ENCODE data around the gene DNAJC5G. TPM values are rescaled to one million over a fixed set of nuclear protein-coding genes. Genes with fewer than 3 reads are reported as not detected.

DNAJC5G gene
- total and polyA plus RNA-seq, 9 of the 15 experiments (the other 6 are each of a cell fraction or from before 2014, with no cell fraction given), result not detected

GRCh38 chr2:27242614-27242951 lies 32.6 kb upstream of the DNAJC5G start:
- TF ChIP-seq ZNF280B (CRISPR knock-in tag; IDR thresholded peaks at IDR 0.05) (no peak), ZBTB12 (CRISPR knock-in tag; IDR thresholded peaks at IDR 0.05) (no peak), E2F1 (CRISPR knock-in tag; IDR thresholded peaks at IDR 0.05) (no peak), TAF9B (IDR thresholded peaks at IDR 0.05; ENCODE audit: partially characterized antibody) (no peak), BCOR (IDR thresholded peaks at IDR 0.05) (no peak), CBX2 (IDR thresholded peaks at IDR 0.05; ENCODE audit: insufficient read depth, low read length, poor library complexity, severe bottlenecking) (no peak), THAP7 (CRISPR knock-in tag; IDR thresholded peaks at IDR 0.05) (no peak), SRSF1 (IDR thresholded peaks at IDR 0.05; ENCODE audit: low read depth, low read length) (no peak), KAT8 (IDR thresholded peaks at IDR 0.05; ENCODE audit: low read depth) (no peak), ARID3B (CRISPR knock-in tag; IDR thresholded peaks at IDR 0.05; ENCODE audit: borderline replicate concordance) (no peak), ZNF696 (CRISPR knock-in tag; conservative IDR thresholded peaks at IDR 0.05) (no peak), SPI1 (IDR thresholded peaks at IDR 0.05; ENCODE audit: borderline replicate concordance, low read depth, low read length) (no peak), HDAC2 (IDR thresholded peaks at IDR 0.05) (no peak), RFX7 (CRISPR knock-in tag; IDR thresholded peaks at IDR 0.05) (no peak), MAZ (CRISPR knock-in tag; conservative IDR thresholded peaks at IDR 0.05 in 1 of 2, IDR thresholded peaks at IDR 0.05 in 1 of 2) (no peak), USF2 (CRISPR knock-in tag; IDR thresholded peaks at IDR 0.05) (no peak)
- ATAC-seq, result no peak
- Histone ChIP-seq H4K20me1 (replicated peaks; ENCODE audit: control insufficient read depth, insufficient read depth, low read length) (0 out of 2 replicates have a peak, but pooled peaks cover 4% of the 10 kb centered on the region), H3K79me2 (ENCODE audit: control insufficient read depth, insufficient read depth, low read length) (no peaks in the 10 kb centered on the region), H3K36me3 (ENCODE audit: control insufficient read depth, insufficient read depth, low read length) (peaks cover 70% of the 10 kb centered on the region), H3K4me2 (ENCODE audit: insufficient read depth, low read length) (no peak overlapping the region), H3K4me1 (replicated peaks in 1 of 2; ENCODE audit: control insufficient read depth in 2 of 2, insufficient read depth in 2 of 2, low read length in 2 of 2) (peaks cover 0 to 6% of the 10 kb centered on the region in 2 experiments; a peak in 1 of 5 replicates), H3K27ac (ENCODE audit: extremely low read depth, low read depth, low read length) (no peak overlapping the region), H3K9me3 (replicated peaks; ENCODE audit: control insufficient read depth, insufficient read depth, low read depth, low read length) (no peaks in the 10 kb centered on the region), H3K4me3 (no peak overlapping the region), H3K27me3 (ENCODE audit: control insufficient read depth in 2 of 2, insufficient read depth in 2 of 2, low read length in 2 of 2) (no peaks in the 10 kb centered on the region), H3K9me1 (ENCODE audit: control insufficient read depth, insufficient read depth, low read length) (no peaks in the 10 kb centered on the region), H2AFZ (ENCODE audit: low read depth, low read length) (no peak overlapping the region), H3K9ac (ENCODE audit: insufficient read depth in 1 of 2, low read depth in 2 of 2, low read length in 2 of 2) (peak overlapping the region in 1 of 2 experiments; percentile 59; a peak in 1 of 4 replicates)
- intact Hi-C loops (cut with micrococcal nuclease), result no loop called here
- WGBS (ENCODE audit: insufficient coverage, low coverage, missing lambda C conversion rate), result 94% methylated on average over 16 of the region's 16 CpGs
- in situ Hi-C loops (cut with MboI), result no loop called here
- DNase-seq (ENCODE audit: extremely low read depth in 1 of 4, low spot score in 3 of 4), result no peak
- FAIRE-seq, result no peak
- no TSS peak for BruUV-seq (replicated peaks)
- CTCF ChIA-PET (ENCODE audit: low intra/inter-chr PET ratio), result no interaction called here
- POLR2A ChIA-PET, result interaction anchor here (0.8 to 1.1 kb wide), 2 partner anchors 11 to 500 kb away, joined by 3 to 4 read pairs; no protein-coding TSS in a partner anchor

All from K562 (cell line).